ENCODE results near the gene AMDHD1. TPM values are rescaled to one million over a fixed set of nuclear protein-coding genes. Genes with fewer than 3 reads are reported as not detected.

Gene AMDHD1
- total RNA-seq, 1 donor from 2014 or later, result not detected

DNA sequence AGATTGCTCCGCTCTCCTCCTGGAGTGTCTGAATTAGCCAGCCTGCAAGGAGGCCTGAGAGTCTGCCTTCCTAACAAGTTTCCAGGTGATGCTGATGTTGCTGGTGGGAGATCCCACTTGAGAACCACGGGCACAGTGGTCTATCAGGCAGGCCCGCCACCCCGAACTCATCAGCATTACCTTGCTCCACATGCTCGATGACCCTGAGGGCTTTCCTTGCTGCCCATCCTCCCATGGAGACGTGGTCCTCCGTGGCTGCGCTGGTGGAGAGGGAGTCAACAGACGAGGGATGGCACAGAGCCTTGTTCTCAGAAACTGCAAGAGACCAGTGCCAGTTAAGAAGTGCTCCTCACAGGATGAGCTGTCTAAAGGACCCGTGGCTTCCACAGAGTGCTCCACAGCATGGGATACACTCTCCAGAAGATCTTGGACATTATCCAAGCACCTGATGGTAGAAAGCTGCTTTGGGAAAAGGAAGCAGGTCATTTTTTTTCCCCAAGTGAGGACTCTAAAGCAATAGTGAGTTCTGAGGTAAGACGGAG lies 34.7 kb downstream of the AMDHD1 start:
- Mint-ChIP-seq H3K27ac (ENCODE audit: unreplicated experiment) (no peak overlapping the region), H3K36me3 (ENCODE audit: unreplicated experiment) (no peaks in the 10 kb centered on the region), H3K27me3 (ENCODE audit: unreplicated experiment) (no peaks in the 10 kb centered on the region), H3K4me1 (ENCODE audit: low read depth, unreplicated experiment) (no peaks in the 10 kb centered on the region), H3K9me3 (ENCODE audit: unreplicated experiment) (no peaks in the 10 kb centered on the region), H3K4me3 (ENCODE audit: unreplicated experiment) (no peak overlapping the region)
- TF ChIP-seq, protein P1, sequence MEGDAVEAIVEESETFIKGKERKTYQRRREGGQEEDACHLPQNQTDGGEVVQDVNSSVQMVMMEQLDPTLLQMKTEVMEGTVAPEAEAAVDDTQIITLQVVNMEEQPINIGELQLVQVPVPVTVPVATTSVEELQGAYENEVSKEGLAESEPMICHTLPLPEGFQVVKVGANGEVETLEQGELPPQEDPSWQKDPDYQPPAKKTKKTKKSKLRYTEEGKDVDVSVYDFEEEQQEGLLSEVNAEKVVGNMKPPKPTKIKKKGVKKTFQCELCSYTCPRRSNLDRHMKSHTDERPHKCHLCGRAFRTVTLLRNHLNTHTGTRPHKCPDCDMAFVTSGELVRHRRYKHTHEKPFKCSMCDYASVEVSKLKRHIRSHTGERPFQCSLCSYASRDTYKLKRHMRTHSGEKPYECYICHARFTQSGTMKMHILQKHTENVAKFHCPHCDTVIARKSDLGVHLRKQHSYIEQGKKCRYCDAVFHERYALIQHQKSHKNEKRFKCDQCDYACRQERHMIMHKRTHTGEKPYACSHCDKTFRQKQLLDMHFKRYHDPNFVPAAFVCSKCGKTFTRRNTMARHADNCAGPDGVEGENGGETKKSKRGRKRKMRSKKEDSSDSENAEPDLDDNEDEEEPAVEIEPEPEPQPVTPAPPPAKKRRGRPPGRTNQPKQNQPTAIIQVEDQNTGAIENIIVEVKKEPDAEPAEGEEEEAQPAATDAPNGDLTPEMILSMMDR (IDR thresholded peaks at IDR 0.05; ENCODE audit: partially characterized antibody, unreplicated experiment), result no peak
- DNase-seq, result no peak

DNA sequence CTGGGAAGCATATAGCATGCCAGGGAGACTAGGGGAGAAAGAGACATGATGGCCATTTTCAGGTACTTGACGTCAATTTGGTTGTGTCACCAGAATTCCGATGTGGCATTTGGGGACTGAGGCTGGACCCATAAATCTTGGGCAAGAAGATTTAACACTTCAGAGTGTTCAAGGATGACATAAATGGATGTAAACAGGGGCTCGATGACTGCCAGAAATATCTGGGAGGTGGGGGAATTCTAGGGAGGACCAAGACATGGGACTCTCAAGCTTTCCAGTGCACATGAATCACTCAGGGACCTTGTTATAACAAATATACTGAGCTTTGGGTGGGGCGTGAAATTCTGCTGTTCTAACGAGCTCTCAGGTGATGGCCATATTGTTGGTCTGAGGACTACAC lies 35.2 kb downstream of the AMDHD1 start:
- Mint-ChIP-seq H3K27me3 (ENCODE audit: unreplicated experiment) (no peaks in the 10 kb centered on the region), H3K9me3 (ENCODE audit: unreplicated experiment) (no peaks in the 10 kb centered on the region), H3K4me1 (ENCODE audit: low read depth, unreplicated experiment) (no peaks in the 10 kb centered on the region), H3K27ac (ENCODE audit: unreplicated experiment) (no peak overlapping the region), H3K36me3 (ENCODE audit: unreplicated experiment) (no peaks in the 10 kb centered on the region), H3K4me3 (ENCODE audit: unreplicated experiment) (no peak overlapping the region)
- TF ChIP-seq, protein P1 (IDR thresholded peaks at IDR 0.05; ENCODE audit: partially characterized antibody, unreplicated experiment), result no peak
- DNase-seq, result no peak

DNA sequence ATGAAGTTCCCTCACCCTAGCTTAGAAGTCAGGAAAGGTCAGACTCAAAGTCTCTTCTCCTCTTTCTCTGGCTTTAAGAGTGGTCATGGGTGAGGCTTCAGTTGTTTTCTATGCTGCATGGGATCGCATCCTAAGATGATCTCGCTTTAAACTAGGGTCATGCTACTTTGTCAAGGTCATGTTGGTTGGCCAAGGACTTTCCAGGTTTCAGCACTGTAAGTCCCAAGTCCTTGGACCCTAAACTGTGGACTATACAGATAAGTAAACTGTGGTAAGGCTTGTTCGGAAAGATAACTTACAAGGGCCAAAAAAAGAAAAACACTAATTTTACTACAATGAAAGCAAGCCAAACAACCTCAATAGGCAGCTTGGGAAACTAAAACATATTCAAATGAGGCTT lies 35.6 kb downstream of the AMDHD1 start:
- Mint-ChIP-seq H3K27me3 (ENCODE audit: unreplicated experiment) (no peaks in the 10 kb centered on the region), H3K27ac (ENCODE audit: unreplicated experiment) (no peak overlapping the region), H3K36me3 (ENCODE audit: unreplicated experiment) (no peaks in the 10 kb centered on the region), H3K9me3 (ENCODE audit: unreplicated experiment) (no peaks in the 10 kb centered on the region), H3K4me1 (ENCODE audit: low read depth, unreplicated experiment) (no peaks in the 10 kb centered on the region), H3K4me3 (ENCODE audit: unreplicated experiment) (no peak overlapping the region)
- TF ChIP-seq, protein P1 (IDR thresholded peaks at IDR 0.05; ENCODE audit: partially characterized antibody, unreplicated experiment), result no peak
- DNase-seq, result no peak

DNA sequence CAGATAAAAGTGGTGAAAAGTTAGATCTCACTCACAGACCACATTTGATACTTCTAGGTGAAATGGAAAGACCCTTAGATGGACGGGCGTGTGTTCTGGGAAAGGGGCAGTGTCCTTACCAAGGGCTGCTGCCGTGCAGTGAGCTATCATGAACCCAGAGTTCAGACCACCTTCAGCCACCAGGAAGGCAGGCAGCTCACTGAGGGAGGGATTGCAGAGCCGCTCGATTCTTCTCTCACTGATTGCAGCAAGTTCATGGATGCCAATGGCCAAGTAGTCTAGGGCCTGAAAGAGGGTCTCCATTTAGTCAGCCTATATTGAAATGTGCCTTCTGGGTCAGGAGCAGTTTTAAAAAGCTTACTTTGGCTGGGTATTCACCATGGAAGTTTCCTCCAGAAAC lies 37.3 kb downstream of the AMDHD1 start:
- TF ChIP-seq, protein P1 (IDR thresholded peaks at IDR 0.05; ENCODE audit: partially characterized antibody, unreplicated experiment), result no peak
- Mint-ChIP-seq H3K36me3 (ENCODE audit: unreplicated experiment) (no peaks in the 10 kb centered on the region), H3K4me1 (ENCODE audit: low read depth, unreplicated experiment) (no peaks in the 10 kb centered on the region), H3K4me3 (ENCODE audit: unreplicated experiment) (no peak overlapping the region), H3K27ac (ENCODE audit: unreplicated experiment) (no peak overlapping the region), H3K9me3 (ENCODE audit: unreplicated experiment) (no peaks in the 10 kb centered on the region), H3K27me3 (ENCODE audit: unreplicated experiment) (peaks cover 1% of the 10 kb centered on the region)
- no peak for DNase-seq

DNA sequence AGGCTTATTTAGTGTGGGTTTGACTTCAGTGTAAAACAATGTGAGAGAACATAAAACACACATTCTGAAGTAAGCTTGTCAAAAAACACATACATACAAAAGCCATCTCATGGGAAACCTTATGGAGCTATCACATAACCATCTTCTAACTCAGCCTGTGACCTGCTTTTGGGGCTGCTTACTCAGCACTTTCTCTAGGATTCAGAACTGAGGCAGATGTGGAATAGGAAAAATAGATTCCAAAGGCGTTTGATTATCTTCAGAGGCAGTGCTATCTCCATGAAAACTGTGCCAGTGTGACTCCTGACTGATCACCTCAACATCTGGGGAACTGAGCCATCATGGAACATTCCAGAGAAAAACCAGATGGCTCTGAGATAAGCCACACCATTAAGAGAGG lies 39.5 kb downstream of the AMDHD1 start:
- no peak for DNase-seq
- no peak overlapping the region for H3K27ac Mint-ChIP-seq (ENCODE audit: unreplicated experiment)
- TF ChIP-seq, protein P1 (IDR thresholded peaks at IDR 0.05; ENCODE audit: partially characterized antibody, unreplicated experiment), result no peak
- H3K4me3 Mint-ChIP-seq (ENCODE audit: unreplicated experiment), result no peak overlapping the region
- H3K9me3 Mint-ChIP-seq (ENCODE audit: unreplicated experiment), result no peaks in the 10 kb centered on the region
- H3K4me1 Mint-ChIP-seq (ENCODE audit: low read depth, unreplicated experiment), result no peaks in the 10 kb centered on the region
- H3K36me3 Mint-ChIP-seq (ENCODE audit: unreplicated experiment), result no peaks in the 10 kb centered on the region
- peaks cover 1% of the 10 kb centered on the region for H3K27me3 Mint-ChIP-seq (ENCODE audit: unreplicated experiment)

Measured in glutamatergic neuron (in vitro differentiated cells).